HG03025 (cell line): Measurements from ENCODE around the gene KIF26A.

Experiments used
- ATAC-seq: cut with Tn5 transposase; IDR thresholded peaks from one replicate; pipeline ENCODE4 v1.9.1; 2021; ENCODE audit warnings: mild to moderate bottlenecking, moderate library complexity; ENCODE audit not compliant: unreplicated experiment, low FRiP score

The KIF26A gene

GRCh38 chr14:104154246-104154645 is 15.9 kb downstream of the KIF26A start:
- no peak for ATAC-seq

- no peak for ATAC-seq
Observed at GRCh38 chr14:104155513-104155912, 17.1 kb downstream of the KIF26A start.

- no peak for ATAC-seq
Observed at GRCh38 chr14:104156142-104156541, 17.8 kb downstream of the KIF26A start.

GRCh38 chr14:104157016-104157928 is 18.9 kb downstream of the KIF26A start:
- ATAC-seq, result no peak

GRCh38 chr14:104158827-104159798 is 20.7 kb downstream of the KIF26A start:
- ATAC-seq, result no peak

- ATAC-seq, result no peak
Observed at GRCh38 chr14:104159990-104160389, 21.6 kb downstream of the KIF26A start.

- ATAC-seq, result no peak
Observed at GRCh38 chr14:104161602-104162367, 23.4 kb downstream of the KIF26A start.

- no peak for ATAC-seq
Observed at GRCh38 chr14:104162495-104162894, 24.1 kb downstream of the KIF26A start.

GRCh38 chr14:104163541-104163940 is 25.2 kb downstream of the KIF26A start:
- no peak for ATAC-seq

GRCh38 chr14:104164041-104164440 is 25.7 kb downstream of the KIF26A start:
- no peak for ATAC-seq

- no peak for ATAC-seq
Observed at GRCh38 chr14:104164512-104164911, 26.1 kb downstream of the KIF26A start.

- no peak for ATAC-seq
Observed at GRCh38 chr14:104166698-104167097, 28.3 kb downstream of the KIF26A start.

- no peak for ATAC-seq
Observed at GRCh38 chr14:104168603-104169002, 30.2 kb downstream of the KIF26A start.

GRCh38 chr14:104169005-104169698 is 30.8 kb downstream of the KIF26A start:
- no peak for ATAC-seq

GRCh38 chr14:104169699-104170479 is 31.5 kb downstream of the KIF26A start:
- ATAC-seq, result no peak

- no peak for ATAC-seq
Observed at GRCh38 chr14:104171029-104171697, 32.8 kb downstream of the KIF26A start.

GRCh38 chr14:104171895-104172294 is 33.5 kb downstream of the KIF26A start:
- ATAC-seq, result no peak

GRCh38 chr14:104172349-104172748 is 34.0 kb downstream of the KIF26A start:
- no peak for ATAC-seq

- no peak for ATAC-seq
Observed at GRCh38 chr14:104172880-104173279, 34.5 kb downstream of the KIF26A start.
